ENCODE results near the gene CIT.

The CIT gene

DNA sequence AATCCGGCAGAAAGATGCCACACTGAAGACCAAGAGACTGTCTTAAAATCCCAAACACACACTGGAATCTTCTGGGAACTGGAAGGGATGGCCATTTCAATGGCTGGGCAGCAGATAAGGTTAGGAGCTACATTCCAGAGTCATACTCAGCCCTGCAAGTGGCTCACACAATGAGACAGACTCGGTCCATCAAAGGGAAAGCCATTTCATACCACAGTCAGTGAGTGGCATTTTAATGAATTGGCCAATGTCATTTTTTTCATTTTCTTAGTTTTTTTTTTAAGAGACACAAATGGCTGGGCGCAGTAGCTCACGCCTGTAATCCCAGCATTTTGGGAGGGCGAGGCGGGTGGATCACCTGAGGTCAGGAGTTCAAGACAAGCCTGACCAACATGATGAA, 17.9 kb downstream of the CIT start:
- TF ChIP-seq TAF1 (IDR thresholded peaks at IDR 0.05; ENCODE audit: borderline replicate concordance, insufficient read depth, low read length), result no peak
- no peak for TF ChIP-seq POLR2AphosphoS5 (IDR thresholded peaks at IDR 0.05; ENCODE audit: low read depth, low read length)
- no peak for TF ChIP-seq FOXP2 (optimal IDR thresholded peaks at IDR 0.05; ENCODE audit: borderline replicate concordance, extremely low read depth, extremely low read length, insufficient read depth)
- no peak for TF ChIP-seq SIN3A (IDR thresholded peaks at IDR 0.05; ENCODE audit: borderline replicate concordance, insufficient read depth, low read length)

DNA sequence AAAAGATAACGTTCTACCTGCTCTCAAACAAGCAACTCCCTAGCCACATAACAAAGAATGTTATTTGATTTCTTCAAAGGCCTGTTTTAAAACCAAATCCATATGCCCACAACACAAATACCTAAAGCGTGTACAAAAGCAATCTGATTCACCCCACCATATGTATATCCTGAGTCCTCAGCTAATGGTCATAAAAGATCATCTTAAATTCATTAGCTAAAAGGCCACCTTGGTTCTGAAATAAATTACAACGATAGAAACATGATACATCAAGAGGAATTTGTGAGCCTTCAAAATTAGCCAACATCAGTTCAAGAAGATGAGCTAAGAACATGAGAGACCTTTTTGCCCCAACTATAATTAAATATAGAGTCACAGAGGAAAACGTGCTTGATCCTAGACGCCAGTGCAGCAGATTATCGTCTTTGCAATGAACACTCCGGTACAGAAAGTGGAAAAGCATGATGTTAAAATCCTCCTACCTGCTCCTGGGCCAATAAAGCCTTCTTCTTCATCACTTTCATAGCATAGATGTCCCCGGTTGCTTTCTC, 20.0 kb downstream of the CIT start:
- no peak for TF ChIP-seq SIN3A (IDR thresholded peaks at IDR 0.05; ENCODE audit: borderline replicate concordance, insufficient read depth, low read length)
- TF ChIP-seq TAF1 (IDR thresholded peaks at IDR 0.05; ENCODE audit: borderline replicate concordance, insufficient read depth, low read length), result no peak

DNA sequence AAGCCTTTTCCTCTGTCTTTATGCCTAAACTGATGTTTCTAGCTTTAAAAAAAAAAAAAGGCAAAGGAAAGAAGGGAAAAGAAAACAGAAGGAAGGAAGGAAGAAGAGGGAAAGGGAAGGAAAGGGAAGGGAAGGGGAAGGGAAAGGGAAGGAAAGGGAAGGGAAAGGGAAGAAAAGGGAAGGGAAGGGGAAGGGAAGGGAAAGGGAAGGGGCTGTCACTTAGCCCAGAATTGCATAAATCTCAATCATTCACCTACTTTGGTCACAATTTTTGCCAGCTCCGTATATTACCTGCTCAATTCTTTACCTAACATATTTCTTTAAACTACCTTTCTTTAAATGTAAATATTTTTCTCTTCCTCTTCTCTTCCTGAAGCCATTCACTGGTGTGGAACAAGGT, 26.8 kb downstream of the CIT start:
- TF ChIP-seq, protein P1, sequence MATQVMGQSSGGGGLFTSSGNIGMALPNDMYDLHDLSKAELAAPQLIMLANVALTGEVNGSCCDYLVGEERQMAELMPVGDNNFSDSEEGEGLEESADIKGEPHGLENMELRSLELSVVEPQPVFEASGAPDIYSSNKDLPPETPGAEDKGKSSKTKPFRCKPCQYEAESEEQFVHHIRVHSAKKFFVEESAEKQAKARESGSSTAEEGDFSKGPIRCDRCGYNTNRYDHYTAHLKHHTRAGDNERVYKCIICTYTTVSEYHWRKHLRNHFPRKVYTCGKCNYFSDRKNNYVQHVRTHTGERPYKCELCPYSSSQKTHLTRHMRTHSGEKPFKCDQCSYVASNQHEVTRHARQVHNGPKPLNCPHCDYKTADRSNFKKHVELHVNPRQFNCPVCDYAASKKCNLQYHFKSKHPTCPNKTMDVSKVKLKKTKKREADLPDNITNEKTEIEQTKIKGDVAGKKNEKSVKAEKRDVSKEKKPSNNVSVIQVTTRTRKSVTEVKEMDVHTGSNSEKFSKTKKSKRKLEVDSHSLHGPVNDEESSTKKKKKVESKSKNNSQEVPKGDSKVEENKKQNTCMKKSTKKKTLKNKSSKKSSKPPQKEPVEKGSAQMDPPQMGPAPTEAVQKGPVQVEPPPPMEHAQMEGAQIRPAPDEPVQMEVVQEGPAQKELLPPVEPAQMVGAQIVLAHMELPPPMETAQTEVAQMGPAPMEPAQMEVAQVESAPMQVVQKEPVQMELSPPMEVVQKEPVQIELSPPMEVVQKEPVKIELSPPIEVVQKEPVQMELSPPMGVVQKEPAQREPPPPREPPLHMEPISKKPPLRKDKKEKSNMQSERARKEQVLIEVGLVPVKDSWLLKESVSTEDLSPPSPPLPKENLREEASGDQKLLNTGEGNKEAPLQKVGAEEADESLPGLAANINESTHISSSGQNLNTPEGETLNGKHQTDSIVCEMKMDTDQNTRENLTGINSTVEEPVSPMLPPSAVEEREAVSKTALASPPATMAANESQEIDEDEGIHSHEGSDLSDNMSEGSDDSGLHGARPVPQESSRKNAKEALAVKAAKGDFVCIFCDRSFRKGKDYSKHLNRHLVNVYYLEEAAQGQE (IDR thresholded peaks at IDR 0.05; ENCODE audit: insufficient read depth in 1 of 2, low read depth in 2 of 2, low read length in 2 of 2), result no peak
- TF ChIP-seq SIN3A (IDR thresholded peaks at IDR 0.05; ENCODE audit: borderline replicate concordance, insufficient read depth, low read length) (no peak), TAF1 (IDR thresholded peaks at IDR 0.05; ENCODE audit: borderline replicate concordance, insufficient read depth, low read length) (no peak), FOXP2 (optimal IDR thresholded peaks at IDR 0.05; ENCODE audit: borderline replicate concordance, extremely low read depth, extremely low read length, insufficient read depth) (no peak), POLR2AphosphoS5 (IDR thresholded peaks at IDR 0.05; ENCODE audit: low read depth, low read length) (no peak)

DNA sequence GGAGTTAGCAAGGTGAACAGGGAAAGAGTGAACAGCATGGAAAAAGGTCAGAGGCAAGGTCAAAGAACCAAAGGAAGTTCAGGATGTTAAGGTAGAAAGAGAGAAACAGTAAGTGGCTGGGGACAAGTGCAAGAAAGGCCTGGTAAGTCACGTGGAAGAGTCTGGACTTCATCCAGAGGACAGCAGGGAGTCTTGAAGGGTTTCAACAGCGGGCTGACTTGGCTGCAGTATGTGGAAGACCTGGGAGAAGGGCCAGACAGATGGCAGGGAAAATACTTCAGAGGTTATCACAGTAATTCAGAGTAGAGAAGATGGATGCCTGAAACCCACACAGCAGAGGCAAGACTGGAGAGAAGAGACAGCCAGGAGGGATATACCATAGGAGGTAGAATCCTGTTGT, 34.0 kb downstream of the CIT start:
- no peak for TF ChIP-seq SIN3A (IDR thresholded peaks at IDR 0.05; ENCODE audit: borderline replicate concordance, insufficient read depth, low read length)
- TF ChIP-seq TAF1 (IDR thresholded peaks at IDR 0.05; ENCODE audit: borderline replicate concordance, insufficient read depth, low read length), result no peak
- TF ChIP-seq FOXP2 (optimal IDR thresholded peaks at IDR 0.05; ENCODE audit: borderline replicate concordance, extremely low read depth, extremely low read length, insufficient read depth), result no peak
- TF ChIP-seq POLR2AphosphoS5 (IDR thresholded peaks at IDR 0.05; ENCODE audit: low read depth, low read length), result no peak
- TF ChIP-seq, protein P1 (IDR thresholded peaks at IDR 0.05; ENCODE audit: insufficient read depth in 1 of 2, low read depth in 2 of 2, low read length in 2 of 2), result no peak

DNA sequence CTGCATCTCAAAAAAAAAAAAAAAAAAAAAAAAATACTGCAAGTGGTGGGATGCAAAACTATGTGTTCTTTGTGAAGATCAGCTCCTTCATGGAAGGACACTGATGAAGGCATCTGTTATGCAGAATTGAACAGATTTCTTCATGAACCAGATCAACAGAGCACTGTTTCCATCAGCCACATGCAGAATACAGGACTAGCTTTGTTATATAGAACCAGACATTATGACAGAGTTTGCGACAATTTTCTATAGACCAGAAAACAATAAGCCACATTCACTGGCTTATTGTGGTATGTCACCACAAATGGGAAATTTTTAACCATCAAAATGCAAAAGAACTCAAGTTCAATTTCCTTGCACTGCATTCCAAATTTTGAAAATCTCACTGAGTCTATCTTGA, 34.7 kb downstream of the CIT start:
- TF ChIP-seq SIN3A (IDR thresholded peaks at IDR 0.05; ENCODE audit: borderline replicate concordance, insufficient read depth, low read length) (no peak), FOXP2 (optimal IDR thresholded peaks at IDR 0.05; ENCODE audit: borderline replicate concordance, extremely low read depth, extremely low read length, insufficient read depth) (no peak), POLR2AphosphoS5 (IDR thresholded peaks at IDR 0.05; ENCODE audit: low read depth, low read length) (no peak), TAF1 (IDR thresholded peaks at IDR 0.05; ENCODE audit: borderline replicate concordance, insufficient read depth, low read length) (no peak)
- TF ChIP-seq, protein P1 (IDR thresholded peaks at IDR 0.05; ENCODE audit: insufficient read depth in 1 of 2, low read depth in 2 of 2, low read length in 2 of 2), result no peak

DNA sequence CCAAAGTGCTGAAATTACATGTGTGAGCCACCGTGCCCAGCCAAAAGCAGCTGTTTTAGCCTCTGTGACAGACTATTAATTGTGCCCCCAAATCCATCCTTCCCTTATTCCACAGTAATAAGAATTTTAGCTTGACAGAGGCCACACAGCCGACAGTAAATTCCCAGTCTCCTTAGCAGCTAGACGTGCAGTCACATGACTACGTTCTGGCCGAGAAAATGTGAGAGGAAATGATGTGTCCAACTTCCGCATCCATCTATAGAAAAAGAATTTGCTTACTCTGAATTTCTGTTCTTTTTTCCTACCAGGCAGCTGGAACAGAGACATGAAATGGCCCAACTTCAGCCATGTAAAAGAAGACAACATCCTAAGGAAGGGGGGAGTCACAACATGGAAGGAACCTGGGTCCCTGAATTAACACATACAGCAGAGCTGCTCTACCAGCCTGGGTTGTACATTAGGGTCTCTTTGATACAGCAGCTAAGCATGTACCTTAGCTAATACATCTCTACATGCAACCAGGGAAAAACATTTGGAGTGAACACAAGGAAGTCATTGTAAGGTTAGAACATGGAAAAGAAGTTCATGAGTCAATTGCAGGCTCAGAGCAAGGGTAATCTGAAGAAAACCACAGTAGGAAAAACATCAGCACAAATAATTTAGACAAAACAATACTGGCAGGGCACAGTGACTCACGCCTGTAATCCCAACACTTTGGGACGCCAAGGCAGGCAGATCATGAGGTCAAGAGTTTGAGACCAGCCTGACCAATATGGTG, 35.5 kb downstream of the CIT start:
- no peak for TF ChIP-seq POLR2AphosphoS5 (IDR thresholded peaks at IDR 0.05; ENCODE audit: low read depth, low read length)
